ENCODE data around the gene TXNDC11. TPM values are rescaled to one million over a fixed set of nuclear protein-coding genes. Genes with fewer than 3 reads are reported as not detected.

TXNDC11 gene
- total RNA-seq, 5 donors from 2014 or later (not counting 1 experiment from before 2014, with no cell fraction given), result 44.0 to 76.3 (median 54.0) TPM

GRCh38 chr16:11636172-11636721 lies 106.4 kb downstream of the TXNDC11 start:
- WGBS (ENCODE audit: insufficient coverage), result 70% methylated on average over 12 of the region's 14 CpGs
- DNase-seq (peak in 3 of 35 experiments; percentile 14 to 44 (median 42)), ATAC-seq (replicated peaks in 1 of 4) (peak in 3 of 4 experiments; percentile 15 to 91 (median 45))
- no peak overlapping the region for H3K27ac ChIP-seq (ENCODE audit: low read length)
- Mint-ChIP-seq H3K4me3 (no peak overlapping the region), H3K27ac (no peak overlapping the region), H3K27me3 (no peaks in the 10 kb centered on the region), H3K36me3 (no peaks in the 10 kb centered on the region), H3K9me3 (no peaks in the 10 kb centered on the region), H3K4me1 (peaks cover 22 to 30% (median 28%) of the 10 kb centered on the region in 3 donors)
- peaks cover 3 to 14% of the 10 kb centered on the region in 2 experiments for H3K4me1 ChIP-seq (ENCODE audit: control insufficient read depth in 1 of 2, extremely low read depth in 1 of 2, insufficient read depth in 2 of 2, low read length in 2 of 2)
- POLR2A ChIA-PET, result no interaction called here
- CTCF ChIA-PET, result interaction anchor here (0.5 to 2.1 kb wide), 10 partner anchors 13 to 687 kb away, joined by 3 to 7 read pairs (median 4); no protein-coding TSS in a partner anchor
- no peak overlapping the region for H3K4me3 ChIP-seq (ENCODE audit: control insufficient read depth in 1 of 2, extremely low read depth in 1 of 2, low read length in 1 of 2)
- H3K27me3 ChIP-seq (replicated peaks in 1 of 2; ENCODE audit: control insufficient read depth in 2 of 2, extremely low read depth in 1 of 2, insufficient read depth in 2 of 2, low read length in 1 of 2), result peaks cover 0 to 2% of the 10 kb centered on the region in 2 experiments
- H3K36me3 ChIP-seq (ENCODE audit: control insufficient read depth in 2 of 2, extremely low read depth in 1 of 2, insufficient read depth in 1 of 2, low read length in 1 of 2), result no peaks in the 10 kb centered on the region
- no peaks in the 10 kb centered on the region for H3K9me3 ChIP-seq

DNA sequence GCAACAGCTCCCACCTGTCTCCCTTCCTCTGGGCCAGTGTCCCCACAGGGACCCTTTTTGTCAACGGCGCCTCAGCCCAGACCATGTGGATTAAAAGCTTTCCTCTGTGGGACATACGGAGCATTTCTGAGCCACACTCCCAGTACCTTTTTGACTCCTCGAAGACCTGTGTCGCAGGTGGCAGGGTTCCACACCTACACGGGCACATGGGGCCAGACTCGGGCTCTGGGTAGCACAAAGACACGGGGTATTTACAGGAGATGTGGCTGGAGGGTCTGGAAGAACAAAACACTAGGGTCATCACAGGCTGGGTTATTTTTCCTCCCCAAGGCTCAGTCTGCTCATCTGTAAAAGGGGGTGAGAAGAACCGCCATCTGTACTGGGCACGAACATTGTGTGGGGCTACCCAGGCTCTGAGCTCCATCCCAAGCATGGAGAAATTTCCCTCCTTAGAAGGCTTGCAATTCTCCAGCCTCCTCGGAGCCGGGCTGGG lies 106.9 kb downstream of the TXNDC11 start:
- WGBS (ENCODE audit: insufficient coverage), result 94% methylated on average over 6 of the region's 12 CpGs
- Histone ChIP-seq H3K36me3 (ENCODE audit: control insufficient read depth in 2 of 2, extremely low read depth in 1 of 2, insufficient read depth in 1 of 2, low read length in 1 of 2) (no peaks in the 10 kb centered on the region), H3K9me3 (no peaks in the 10 kb centered on the region), H3K4me3 (ENCODE audit: control insufficient read depth in 1 of 2, extremely low read depth in 1 of 2, low read length in 1 of 2) (no peak overlapping the region), H3K27ac (ENCODE audit: low read length) (no peak overlapping the region), H3K4me1 (ENCODE audit: control insufficient read depth in 1 of 2, extremely low read depth in 1 of 2, insufficient read depth in 2 of 2, low read length in 2 of 2) (peaks cover 0 to 11% of the 10 kb centered on the region in 2 experiments), H3K27me3 (replicated peaks in 1 of 2; ENCODE audit: control insufficient read depth in 2 of 2, extremely low read depth in 1 of 2, insufficient read depth in 2 of 2, low read length in 1 of 2) (peaks cover 0 to 2% of the 10 kb centered on the region in 2 experiments)
- ATAC-seq (replicated peaks in 1 of 4), result no peak
- H3K4me1 Mint-ChIP-seq, result peaks cover 20 to 27% (median 26%) of the 10 kb centered on the region in 3 donors
- no peak overlapping the region for H3K4me3 Mint-ChIP-seq
- no peak for DNase-seq
- ChIA-PET CTCF (interaction anchor here (0.5 to 2.1 kb wide), 9 partner anchors 14 to 139 kb away, joined by 3 to 7 read pairs (median 4); no protein-coding TSS in a partner anchor), POLR2A (interaction anchor here in 1 of 2 donors (0.5 kb wide), 1 partner anchor 69 kb away, joined by 3 read pairs; no protein-coding TSS in a partner anchor)
- no peaks in the 10 kb centered on the region for H3K27me3 Mint-ChIP-seq
- no peaks in the 10 kb centered on the region for H3K36me3 Mint-ChIP-seq
- no peaks in the 10 kb centered on the region for H3K9me3 Mint-ChIP-seq
- H3K27ac Mint-ChIP-seq, result no peak overlapping the region

DNA sequence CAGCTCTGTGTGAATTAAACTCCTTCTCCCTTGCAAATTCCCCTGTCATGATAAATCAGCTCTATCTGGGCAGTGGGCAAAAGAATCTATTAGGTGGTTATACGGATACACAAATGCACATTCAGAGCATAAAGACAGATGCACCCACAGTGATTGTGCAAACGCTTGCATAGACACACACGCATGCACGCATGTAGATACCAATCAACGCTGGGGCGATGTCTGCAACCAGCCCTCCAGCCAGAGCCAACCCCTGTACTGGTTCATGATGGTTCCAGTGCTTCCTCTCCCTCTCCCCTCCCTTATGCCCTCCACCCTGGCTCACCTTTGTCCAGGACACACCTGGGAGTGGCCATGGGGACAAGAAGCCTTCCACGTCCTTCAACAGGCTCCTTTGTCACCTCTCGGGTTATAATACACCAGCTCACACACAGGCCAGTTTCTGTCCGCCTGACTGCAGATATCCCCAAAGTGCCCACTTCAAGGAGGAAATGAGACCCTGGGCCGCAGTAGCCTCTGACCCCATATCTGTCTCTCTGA lies 107.5 kb downstream of the TXNDC11 start:
- POLR2A ChIA-PET, result interaction anchor here in 1 of 2 donors (0.5 kb wide), 1 partner anchor 68 kb away, joined by 3 read pairs; no protein-coding TSS in a partner anchor
- CTCF ChIA-PET, result interaction anchor here in 1 of 2 donors (0.8 to 1.4 kb wide), 2 partner anchors 13 to 103 kb away, joined by 3 to 5 read pairs; no protein-coding TSS in a partner anchor

DNA sequence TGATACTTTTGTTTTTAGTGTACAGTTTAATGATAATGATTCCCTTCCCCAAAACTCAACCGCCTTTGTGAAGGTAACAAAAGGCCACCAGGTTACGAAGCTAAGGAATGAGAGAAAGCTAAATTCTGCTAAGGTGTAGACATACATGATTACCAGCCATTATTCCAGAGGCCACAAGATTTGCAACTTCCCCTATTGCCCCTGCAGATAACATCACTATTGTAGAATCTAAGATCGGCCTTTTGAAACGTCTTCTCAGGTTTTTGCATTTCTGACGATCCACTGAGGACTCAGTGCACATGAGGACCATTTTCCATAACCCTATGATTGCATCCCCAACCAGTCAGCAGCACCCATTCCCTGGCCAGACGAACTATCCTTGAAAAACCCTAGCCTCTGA lies 108.3 kb downstream of the TXNDC11 start:
- DNase-seq (no peak), ATAC-seq (replicated peaks in 1 of 4) (no peak)
- no peak overlapping the region for H3K27ac ChIP-seq (ENCODE audit: low read length)
- Mint-ChIP-seq H3K36me3 (no peaks in the 10 kb centered on the region), H3K4me3 (no peak overlapping the region), H3K27me3 (no peaks in the 10 kb centered on the region), H3K4me1 (peaks cover 26 to 37% (median 32%) of the 10 kb centered on the region in 3 donors), H3K27ac (peak overlapping the region in 1 of 2 donors; percentile 17), H3K9me3 (no peaks in the 10 kb centered on the region)
- peaks cover 10 to 20% of the 10 kb centered on the region in 2 experiments for H3K4me1 ChIP-seq (ENCODE audit: control insufficient read depth in 1 of 2, extremely low read depth in 1 of 2, insufficient read depth in 2 of 2, low read length in 2 of 2)
- WGBS (ENCODE audit: insufficient coverage), result 66% methylated on average over 4 of the region's 6 CpGs
- H3K36me3 ChIP-seq (ENCODE audit: control insufficient read depth in 2 of 2, extremely low read depth in 1 of 2, insufficient read depth in 1 of 2, low read length in 1 of 2), result no peaks in the 10 kb centered on the region
- CTCF ChIA-PET, result interaction anchor here in 1 of 2 donors (1.4 kb wide), 1 partner anchor 103 kb away, joined by 5 read pairs; no protein-coding TSS in a partner anchor
- peaks cover 0 to 2% of the 10 kb centered on the region in 2 experiments for H3K27me3 ChIP-seq (replicated peaks in 1 of 2; ENCODE audit: control insufficient read depth in 2 of 2, extremely low read depth in 1 of 2, insufficient read depth in 2 of 2, low read length in 1 of 2)
- H3K4me3 ChIP-seq (ENCODE audit: control insufficient read depth in 1 of 2, extremely low read depth in 1 of 2, low read length in 1 of 2), result no peak overlapping the region
- POLR2A ChIA-PET, result no interaction called here
- H3K9me3 ChIP-seq, result no peaks in the 10 kb centered on the region

More for the DNA sequence above, 107.5 kb downstream of the TXNDC11 start:
- Mint-ChIP-seq H3K36me3 (no peaks in the 10 kb centered on the region), H3K9me3 (no peaks in the 10 kb centered on the region), H3K4me1 (peaks cover 19 to 28% (median 26%) of the 10 kb centered on the region in 3 donors), H3K27me3 (no peaks in the 10 kb centered on the region), H3K4me3 (no peak overlapping the region), H3K27ac (no peak overlapping the region)
- Histone ChIP-seq H3K4me3 (ENCODE audit: control insufficient read depth in 1 of 2, extremely low read depth in 1 of 2, low read length in 1 of 2) (no peak overlapping the region), H3K9me3 (no peaks in the 10 kb centered on the region), H3K36me3 (ENCODE audit: control insufficient read depth in 2 of 2, extremely low read depth in 1 of 2, insufficient read depth in 1 of 2, low read length in 1 of 2) (no peaks in the 10 kb centered on the region), H3K27ac (ENCODE audit: low read length) (no peak overlapping the region), H3K27me3 (replicated peaks in 1 of 2; ENCODE audit: control insufficient read depth in 2 of 2, extremely low read depth in 1 of 2, insufficient read depth in 2 of 2, low read length in 1 of 2) (peaks cover 0 to 2% of the 10 kb centered on the region in 2 experiments), H3K4me1 (ENCODE audit: control insufficient read depth in 1 of 2, extremely low read depth in 1 of 2, insufficient read depth in 2 of 2, low read length in 2 of 2) (peaks cover 1 to 11% of the 10 kb centered on the region in 2 experiments)
- DNase-seq (no peak), ATAC-seq (replicated peaks in 1 of 4) (no peak)
- 97% methylated on average over 9 of the region's 10 CpGs for WGBS (ENCODE audit: insufficient coverage)

DNA sequence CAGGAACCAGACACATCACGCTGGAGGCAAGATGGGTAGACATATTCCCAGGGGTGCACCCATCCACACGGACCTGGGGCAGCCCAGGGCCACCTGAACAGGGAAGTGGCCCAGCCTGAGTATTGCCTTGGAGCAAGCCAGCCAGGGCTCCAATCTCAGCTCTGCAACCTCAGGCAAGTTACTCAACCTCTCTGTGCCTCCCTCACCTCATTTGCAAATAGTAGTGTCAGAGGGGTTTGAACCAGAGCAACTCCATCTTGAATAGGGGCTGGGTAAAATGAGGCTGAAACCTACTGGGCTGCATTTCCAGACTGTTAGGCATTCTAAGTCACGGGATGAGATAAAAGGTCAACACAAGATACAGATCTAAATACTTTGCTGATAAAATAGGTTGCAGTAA lies 109.5 kb downstream of the TXNDC11 start:
- Mint-ChIP-seq H3K27me3 (no peaks in the 10 kb centered on the region), H3K27ac (peak overlapping the region in 1 of 2 donors; percentile 48), H3K36me3 (no peaks in the 10 kb centered on the region), H3K4me1 (peaks cover 32 to 49% (median 37%) of the 10 kb centered on the region in 3 donors), H3K9me3 (no peaks in the 10 kb centered on the region), H3K4me3 (no peak overlapping the region)
- POLR2A ChIA-PET, result no interaction called here
- Histone ChIP-seq H3K27me3 (replicated peaks in 1 of 2; ENCODE audit: control insufficient read depth in 2 of 2, extremely low read depth in 1 of 2, insufficient read depth in 2 of 2, low read length in 1 of 2) (peaks cover 0 to 2% of the 10 kb centered on the region in 2 experiments), H3K9me3 (no peaks in the 10 kb centered on the region), H3K4me3 (ENCODE audit: control insufficient read depth in 1 of 2, extremely low read depth in 1 of 2, low read length in 1 of 2) (no peak overlapping the region), H3K4me1 (ENCODE audit: control insufficient read depth in 1 of 2, extremely low read depth in 1 of 2, insufficient read depth in 2 of 2, low read length in 2 of 2) (peaks cover 14 to 25% of the 10 kb centered on the region in 2 experiments), H3K27ac (ENCODE audit: low read length) (no peak overlapping the region), H3K36me3 (ENCODE audit: control insufficient read depth in 2 of 2, extremely low read depth in 1 of 2, insufficient read depth in 1 of 2, low read length in 1 of 2) (no peaks in the 10 kb centered on the region)
- no peak for DNase-seq
- CTCF ChIA-PET, result no interaction called here
- 88% methylated on average over 2 of the region's 3 CpGs for whole genome bisulfite sequencing (ENCODE audit: insufficient coverage)
- ATAC-seq (replicated peaks in 1 of 4), result no peak

- H3K4me1 Mint-ChIP-seq, result peaks cover 33 to 51% (median 39%) of the 10 kb centered on the region in 3 donors
- Histone ChIP-seq H3K9me3 (no peaks in the 10 kb centered on the region), H3K27me3 (replicated peaks in 1 of 2; ENCODE audit: control insufficient read depth in 2 of 2, extremely low read depth in 1 of 2, insufficient read depth in 2 of 2, low read length in 1 of 2) (peaks cover 0 to 2% of the 10 kb centered on the region in 2 experiments), H3K27ac (ENCODE audit: low read length) (no peak overlapping the region), H3K4me3 (ENCODE audit: control insufficient read depth in 1 of 2, extremely low read depth in 1 of 2, low read length in 1 of 2) (no peak overlapping the region), H3K36me3 (ENCODE audit: control insufficient read depth in 2 of 2, extremely low read depth in 1 of 2, insufficient read depth in 1 of 2, low read length in 1 of 2) (no peaks in the 10 kb centered on the region), H3K4me1 (ENCODE audit: control insufficient read depth in 1 of 2, extremely low read depth in 1 of 2, insufficient read depth in 2 of 2, low read length in 2 of 2) (peaks cover 14 to 25% of the 10 kb centered on the region in 2 experiments)
- H3K27me3 Mint-ChIP-seq, result no peaks in the 10 kb centered on the region
- H3K36me3 Mint-ChIP-seq, result no peaks in the 10 kb centered on the region
- no peak overlapping the region for H3K4me3 Mint-ChIP-seq
- no peak overlapping the region for H3K27ac Mint-ChIP-seq
- POLR2A ChIA-PET, result no interaction called here
- 88% methylated on average over 15 of the region's 15 CpGs for WGBS (ENCODE audit: insufficient coverage)
- CTCF ChIA-PET, result no interaction called here
- DNase-seq (no peak), ATAC-seq (replicated peaks in 1 of 4) (no peak)
- no peaks in the 10 kb centered on the region for H3K9me3 Mint-ChIP-seq
These were observed 110.2 kb downstream of the TXNDC11 start for GRCh38 chr16:11632455-11632939.

All from T-cell (primary cell).